HG02588 (cell line): ENCODE measurements around the gene HRH1.
"Not testable (repeated sequence)": the region's sequence is repeated elsewhere in the genome, so short reads cannot be mapped to it uniquely, and the experiment has no call there.

Experiments
- ATAC-seq: cut with Tn5 transposase; IDR thresholded peaks from one replicate; pipeline ENCODE4 v1.9.1; 2021; ENCODE audit warnings: mild to moderate bottlenecking, moderate library complexity; ENCODE audit not compliant: unreplicated experiment

Gene HRH1

DNA sequence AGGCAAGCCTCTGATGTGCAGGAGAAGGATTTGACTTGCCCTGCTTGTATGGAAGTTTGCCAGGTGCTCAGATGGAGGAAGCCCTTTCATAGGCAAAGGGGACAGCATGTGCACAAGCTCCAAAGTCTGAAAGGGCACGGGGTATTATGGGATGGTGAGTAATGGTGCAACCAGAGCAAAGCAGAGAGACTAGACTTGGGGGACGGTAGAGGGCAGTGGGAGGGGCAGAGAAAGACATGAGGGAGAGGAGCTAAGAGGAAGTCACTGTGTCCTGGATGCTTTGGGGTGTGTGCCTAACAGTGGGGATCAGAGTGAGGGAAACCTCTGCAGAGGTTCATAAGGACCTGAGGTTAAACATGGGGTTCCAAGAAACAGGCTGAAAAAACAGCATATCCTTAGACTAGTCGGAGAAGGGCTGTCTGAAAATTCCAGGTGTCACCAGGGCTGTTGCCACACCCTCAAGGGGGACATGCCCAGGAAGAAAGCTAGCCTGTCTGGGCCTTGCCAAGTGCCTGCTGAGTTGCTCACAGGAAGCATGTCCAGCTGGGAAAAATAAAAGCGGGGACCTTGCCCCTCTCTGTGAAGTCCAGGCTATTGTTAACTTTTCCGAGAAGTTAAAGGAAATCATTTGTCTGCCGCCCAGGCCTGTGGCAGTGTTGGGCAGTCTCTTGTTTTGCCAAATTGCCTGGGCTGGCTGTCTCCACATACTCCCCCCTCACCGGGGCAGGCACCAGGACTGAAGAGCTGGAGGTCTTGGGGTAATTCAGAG is 47.1 kb downstream of the HRH1 start:
- ATAC-seq = no peak

DNA sequence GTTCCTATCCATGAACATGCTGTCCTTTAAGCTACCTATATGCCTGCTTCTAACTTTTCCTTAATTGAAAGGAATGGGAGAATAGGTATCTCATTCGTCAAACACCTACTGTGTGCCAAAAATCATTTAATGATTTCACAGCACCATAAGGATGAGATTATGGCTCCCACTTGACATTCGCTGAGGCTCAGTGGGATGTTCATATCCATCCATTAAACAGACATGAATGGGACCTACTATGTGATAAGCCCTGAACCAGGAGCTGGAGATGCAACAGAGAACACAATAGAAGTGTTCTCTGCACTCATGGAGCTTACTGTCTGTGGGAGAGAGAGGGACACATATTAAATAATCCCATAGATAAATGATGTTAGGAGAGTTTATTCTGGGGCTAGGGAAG is 49.7 kb downstream of the HRH1 start:
- no peak for ATAC-seq

DNA sequence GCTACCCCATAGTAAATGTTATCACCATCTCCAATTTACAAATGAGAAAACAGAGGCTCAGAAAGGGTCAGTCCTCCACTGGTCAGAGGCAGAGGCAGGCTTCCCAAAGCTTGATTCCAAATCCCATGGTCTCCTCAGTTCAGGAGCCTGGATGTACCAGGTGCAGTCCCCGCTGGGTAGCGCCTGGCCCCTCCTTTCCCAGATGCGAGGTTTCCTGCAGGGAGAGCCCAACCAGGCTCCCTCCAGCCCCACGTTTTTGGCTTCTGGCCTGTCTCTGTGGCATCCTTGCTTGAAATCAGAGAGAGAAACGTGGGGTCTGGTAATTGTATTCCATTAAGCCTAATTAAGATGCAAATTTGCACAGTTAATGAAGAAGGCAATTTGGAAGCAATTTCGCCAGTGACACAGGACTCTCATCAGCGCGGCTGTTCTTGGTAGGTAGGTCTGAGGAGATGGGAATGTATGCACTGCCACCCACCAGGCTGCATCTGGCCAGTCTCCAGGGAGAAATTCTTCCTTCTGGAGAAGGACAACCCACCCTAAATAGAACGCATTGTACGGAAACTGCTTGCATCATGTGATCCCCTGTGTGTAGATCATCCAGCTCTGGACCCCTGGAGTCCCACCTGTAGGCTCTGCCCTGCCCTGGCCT is 50.5 kb downstream of the HRH1 start:
- no peak for ATAC-seq

DNA sequence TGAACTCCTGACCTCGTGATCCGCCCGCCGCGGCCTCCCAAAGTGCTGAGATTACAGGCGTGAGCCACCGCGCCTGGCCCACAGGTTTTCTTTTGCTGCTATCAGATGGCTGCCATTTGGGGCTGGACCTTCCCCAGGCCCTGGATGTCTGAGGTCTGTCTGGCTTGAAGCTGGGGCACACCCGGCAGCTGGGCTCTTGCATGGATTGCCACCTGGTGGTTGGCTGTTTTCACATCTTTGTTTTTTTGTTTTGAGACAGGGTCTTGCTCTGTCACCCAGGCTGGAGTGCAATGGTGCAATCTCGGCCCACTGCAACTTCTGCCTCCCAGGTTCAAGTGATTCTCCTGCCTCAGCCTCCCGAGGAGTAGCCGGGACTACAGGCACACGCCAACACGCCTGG is 51.6 kb downstream of the HRH1 start:
- ATAC-seq = not testable (repeated sequence)

DNA sequence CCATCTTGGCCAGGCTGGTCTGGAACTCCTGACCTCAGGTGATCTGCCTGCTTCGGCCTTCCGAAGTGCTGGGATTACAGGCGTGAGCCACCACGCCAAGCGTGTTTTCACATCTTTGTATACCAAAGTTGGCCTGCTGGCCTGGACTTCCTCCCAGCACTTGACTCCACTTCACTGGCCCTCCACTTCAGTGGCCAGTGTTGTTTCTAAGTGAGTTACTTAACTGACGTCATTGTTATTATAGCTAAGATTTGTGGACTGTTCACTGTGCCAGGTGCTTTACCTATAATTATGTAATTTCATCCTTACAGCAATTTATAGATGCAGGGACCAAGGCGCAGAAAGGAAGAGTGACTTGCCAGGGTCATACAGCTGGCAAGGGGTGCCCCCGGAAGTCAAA is 52.0 kb downstream of the HRH1 start:
- no peak for ATAC-seq

DNA sequence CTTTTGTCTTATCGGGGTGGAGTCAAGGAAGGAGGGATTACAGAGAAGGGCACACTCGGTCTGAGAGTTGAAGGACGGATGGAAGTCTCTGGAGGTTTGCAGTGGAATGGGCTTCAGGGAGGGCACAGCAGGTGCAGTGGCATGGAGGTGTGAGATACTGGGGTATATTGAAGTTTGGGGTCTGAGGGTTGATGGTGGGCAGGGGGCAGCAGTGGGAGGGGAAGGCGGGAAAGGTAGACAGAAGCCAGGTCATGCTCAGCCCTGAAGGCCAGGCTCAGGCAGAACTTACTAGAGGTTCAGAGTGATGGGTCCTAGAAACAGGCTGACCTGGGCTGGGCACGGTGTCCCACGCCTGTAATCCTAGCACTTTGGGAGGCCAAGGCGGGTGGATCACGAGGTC is 52.7 kb downstream of the HRH1 start:
- no peak for ATAC-seq

DNA sequence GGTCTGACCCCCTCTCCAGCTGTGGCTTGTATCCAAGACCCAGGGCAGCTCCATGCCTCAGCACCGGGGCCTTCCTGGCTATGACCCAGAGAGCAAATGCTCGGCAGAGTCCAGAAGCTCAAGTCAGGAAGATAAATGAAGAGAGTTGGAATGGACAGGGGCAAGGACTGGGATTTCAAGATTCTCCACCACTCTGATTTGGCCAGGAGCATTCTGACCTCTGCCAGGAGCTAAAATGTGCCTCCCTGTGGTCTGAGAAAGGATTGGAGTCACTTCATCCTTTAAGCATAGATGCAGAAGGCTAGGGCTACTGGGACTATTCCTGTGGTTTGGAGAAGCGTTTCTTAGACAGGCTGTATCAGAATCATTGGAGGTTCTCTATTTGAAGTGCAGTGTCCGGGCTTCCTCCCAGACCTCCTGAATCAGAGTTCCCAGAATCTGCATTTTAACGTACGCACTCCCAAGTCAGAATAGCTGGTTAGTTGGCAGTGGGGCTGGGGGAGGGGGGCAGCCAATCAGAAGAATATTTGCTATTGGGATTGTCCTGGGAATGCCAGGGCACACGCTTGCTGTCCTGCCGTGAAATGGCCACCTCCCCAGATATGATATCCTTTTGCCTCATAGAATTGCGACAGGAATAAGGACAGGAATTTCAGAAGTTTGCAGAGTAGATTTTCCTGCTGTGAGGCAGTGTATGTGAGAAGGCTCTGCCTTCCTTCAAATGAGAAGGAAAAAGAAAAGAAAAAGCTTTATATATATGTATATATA is 57.4 kb downstream of the HRH1 start:
- no peak for ATAC-seq

DNA sequence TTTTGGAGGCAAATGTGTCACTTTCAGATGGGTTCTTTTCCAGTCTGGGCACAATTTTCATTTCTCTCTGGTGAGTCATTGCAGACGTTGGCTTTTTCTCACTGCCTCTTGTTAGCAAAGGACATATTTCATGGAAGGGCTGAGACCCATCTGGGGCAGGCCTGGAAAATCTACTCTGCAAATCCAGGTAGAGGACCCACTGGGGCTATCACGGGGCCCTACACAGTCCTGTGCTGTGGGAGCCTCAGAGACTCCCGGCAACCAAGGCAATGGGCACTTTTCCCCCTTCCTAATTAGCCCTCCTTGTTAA is 58.0 kb downstream of the HRH1 start:
- no peak for ATAC-seq

DNA sequence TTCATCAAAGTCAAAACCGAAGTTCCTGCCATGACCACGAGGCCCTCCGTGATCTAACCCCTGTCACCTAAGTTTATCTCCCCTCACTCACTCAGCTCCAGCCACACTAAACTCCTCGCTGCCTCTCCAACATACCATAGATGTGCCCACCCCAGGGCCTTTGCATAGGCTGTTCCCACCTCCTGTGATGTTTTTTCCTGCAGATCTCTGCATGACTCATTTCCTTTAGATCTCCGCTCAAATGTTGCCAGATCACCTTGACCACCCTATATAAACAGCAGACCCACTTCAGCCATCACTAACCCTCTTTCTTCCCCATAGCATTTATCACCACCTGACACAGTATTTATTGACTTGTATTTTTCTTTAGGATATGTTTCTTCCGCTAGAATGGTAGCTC is 58.5 kb downstream of the HRH1 start:
- no peak for ATAC-seq

DNA sequence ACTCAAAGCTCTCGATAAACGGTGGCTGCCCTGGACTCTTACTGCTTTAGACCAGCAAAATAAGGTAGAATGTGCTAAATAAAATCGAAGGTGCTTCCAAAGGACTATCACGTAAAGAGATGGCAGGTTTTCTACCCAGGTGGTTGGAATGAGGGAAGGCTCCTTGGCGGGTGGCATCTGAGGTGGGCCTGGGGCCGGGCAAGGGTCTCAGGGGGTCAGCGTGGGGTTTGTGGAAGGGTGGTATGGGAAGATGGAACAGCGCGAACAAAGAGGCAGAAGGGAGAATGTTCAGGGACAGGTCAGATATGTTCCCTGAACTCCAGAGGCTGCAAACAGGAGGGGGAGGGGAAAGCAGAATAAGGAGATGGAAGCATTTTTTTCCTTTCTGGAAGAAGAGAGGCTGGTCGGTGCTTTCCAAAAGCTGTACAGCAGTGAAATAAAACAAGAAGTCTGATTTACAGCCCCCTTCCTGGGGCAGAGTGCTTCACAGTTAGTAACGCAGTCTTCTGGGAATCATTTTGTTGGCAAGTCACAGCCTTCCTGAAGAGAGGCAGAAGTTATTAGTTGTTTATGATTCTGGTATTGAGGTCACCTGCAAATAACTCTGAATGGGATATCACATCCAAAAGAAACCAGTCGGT is 59.6 kb downstream of the HRH1 start:
- no peak for ATAC-seq

DNA sequence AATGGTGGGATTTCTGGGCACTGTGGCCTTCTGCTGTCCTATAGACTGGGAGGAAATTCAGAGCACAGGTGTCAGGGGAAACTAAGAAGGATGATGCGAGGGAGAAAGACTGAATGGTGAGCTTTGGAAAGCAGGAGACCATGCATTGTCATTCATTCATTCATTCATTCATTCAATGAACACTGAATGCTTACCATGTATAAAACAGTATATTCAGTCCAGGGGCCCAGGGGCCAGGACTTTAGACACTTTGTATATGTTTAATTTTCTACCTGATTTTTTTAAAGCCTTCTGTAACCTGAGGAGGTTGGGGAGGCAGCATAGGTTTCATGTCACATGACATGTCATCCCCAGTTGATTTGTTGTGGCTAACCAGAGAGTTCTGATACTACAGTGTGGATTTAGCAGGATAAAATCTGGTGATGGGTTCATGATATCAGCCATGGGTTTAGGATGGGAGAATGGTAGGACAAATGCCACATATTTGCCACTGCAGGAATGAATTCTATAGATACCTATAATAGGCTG is 60.2 kb downstream of the HRH1 start:
- no peak for ATAC-seq

DNA sequence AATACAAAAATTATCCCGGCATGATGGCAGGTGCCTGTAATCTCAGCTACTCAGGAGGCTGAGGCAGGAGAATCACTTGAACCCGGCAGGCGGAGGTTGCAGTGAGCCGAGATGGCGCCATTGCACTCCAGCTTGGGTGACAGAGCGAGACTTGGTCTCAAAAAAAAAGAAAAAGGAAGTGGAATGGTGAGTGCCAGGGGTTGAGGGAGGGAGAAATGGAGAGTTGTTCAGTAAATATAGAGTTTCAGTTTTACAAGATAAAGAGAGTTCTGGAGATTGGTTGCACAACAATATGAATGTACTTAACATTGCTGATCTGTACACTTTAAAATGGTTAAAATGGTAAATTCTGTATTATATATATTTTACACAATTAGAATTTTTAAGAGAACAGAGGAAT is 63.1 kb downstream of the HRH1 start:
- ATAC-seq = not testable (repeated sequence)

DNA sequence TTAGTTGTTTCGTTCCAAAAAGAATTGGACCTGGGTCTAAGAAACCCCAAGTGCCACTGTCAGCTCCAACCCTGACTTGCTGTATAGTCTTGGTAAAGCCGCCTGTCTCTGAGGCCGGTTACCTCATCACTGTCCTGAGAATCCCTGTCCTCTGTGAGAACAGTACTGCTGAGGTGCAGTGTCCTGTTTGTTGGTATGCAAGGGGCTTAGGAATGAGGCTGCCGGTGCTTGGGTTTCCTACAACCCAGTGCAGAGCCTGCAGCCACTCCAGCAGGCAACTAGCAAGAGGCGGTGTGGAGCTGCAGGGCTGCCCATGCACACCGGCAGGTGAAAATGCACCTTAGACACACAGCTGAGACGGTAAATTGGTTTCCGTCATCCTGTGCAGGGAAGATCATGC is 65.9 kb downstream of the HRH1 start:
- no peak for ATAC-seq

DNA sequence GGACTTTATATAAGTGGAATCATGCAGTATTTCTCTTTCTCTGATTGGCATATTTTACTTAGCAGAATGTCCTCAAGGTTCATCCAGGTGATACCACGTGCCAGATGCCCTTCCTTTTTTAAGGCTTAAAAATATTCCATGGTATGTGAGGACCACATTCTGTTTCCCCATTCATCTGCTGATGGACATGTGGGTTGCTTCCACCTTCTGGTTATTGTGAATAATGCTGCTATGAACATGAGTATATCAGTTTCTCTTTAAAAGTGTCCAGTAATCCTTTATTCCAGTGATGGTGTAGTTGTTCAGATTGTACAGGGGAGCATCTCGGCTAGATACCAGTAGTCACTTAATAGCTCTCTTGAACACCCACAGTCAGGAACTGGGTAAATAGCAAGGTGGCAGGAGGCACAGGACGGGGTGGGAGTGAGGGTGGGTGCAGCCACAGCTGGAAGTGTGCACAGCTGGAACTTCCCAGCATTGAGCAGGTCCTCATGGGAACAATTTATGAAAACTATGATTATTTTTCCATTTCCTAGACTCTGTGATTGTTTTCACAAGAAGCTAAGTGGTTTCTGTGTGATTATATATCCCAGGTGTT is 67.6 kb downstream of the HRH1 start:
- no peak for ATAC-seq

DNA sequence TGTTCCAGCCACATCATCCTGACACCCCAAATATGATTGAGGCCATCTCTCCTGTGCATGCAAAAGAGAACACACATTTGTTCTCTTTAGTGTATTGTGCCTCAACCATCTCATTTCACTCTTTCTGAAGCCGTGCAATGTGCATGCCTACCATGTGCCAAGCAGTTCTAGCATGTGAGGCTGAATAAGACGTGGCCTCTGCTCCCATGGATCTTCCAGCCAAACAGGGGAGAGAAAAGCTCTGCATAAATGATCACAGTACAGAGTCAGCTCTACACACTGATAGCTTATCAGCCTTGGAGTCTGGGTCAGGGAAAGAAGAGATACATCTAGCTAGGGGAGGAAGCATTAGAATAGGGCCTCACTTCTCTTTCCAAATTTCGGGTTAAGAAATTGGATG is 69.7 kb downstream of the HRH1 start:
- no peak for ATAC-seq

DNA sequence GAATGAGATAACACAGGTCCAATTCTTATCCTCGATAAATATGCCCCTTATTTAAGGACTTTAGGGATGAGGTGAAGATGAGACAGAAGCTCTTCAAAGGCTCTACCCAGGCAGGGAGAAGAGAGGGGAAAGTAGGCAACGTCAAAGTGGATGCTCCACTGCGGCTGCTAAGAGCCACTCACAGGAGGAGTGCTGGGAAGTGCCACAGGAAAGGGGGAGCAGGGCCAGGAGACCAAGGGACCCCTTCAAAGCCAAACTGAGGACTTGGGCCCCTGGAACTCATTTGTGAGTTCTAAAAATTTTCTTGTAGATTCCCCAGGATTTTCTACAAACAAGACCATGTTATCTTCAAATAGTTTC is 70.6 kb downstream of the HRH1 start:
- no peak for ATAC-seq

DNA sequence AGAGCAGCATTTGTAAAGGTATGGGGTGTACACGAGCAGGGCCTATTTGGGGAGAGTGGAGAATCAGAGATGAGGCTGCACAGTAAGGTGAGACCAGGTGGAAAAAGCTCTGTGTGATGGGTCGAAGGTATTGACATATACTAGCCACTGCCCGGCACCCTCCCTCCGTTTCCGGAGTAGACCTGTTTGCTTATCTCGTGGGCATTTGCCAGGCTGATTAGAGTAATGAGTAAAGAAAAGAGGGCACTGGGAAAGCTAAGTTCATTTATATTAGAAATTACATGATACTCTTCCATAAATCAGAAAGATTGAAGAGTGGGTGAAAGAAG is 71.7 kb downstream of the HRH1 start:
- no peak for ATAC-seq

DNA sequence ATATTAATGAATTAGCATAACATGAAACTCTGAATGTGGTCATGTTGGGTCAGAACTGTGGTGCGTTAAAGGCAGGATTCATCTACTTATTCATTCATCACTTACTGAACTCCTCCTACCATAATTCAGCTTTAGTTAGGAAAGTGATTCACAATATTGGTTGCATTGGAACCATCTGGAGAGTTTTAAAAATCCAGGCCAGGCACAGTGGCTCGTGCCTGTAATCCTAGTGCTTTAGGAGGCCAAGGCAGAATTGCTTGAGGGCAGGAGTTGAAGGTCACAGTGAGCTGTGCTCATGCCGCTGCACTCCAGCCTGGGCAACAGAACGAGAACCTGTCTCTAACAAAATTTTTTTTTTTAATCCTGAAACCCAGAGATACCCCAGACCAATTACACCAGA is 73.7 kb downstream of the HRH1 start:
- no peak for ATAC-seq

DNA sequence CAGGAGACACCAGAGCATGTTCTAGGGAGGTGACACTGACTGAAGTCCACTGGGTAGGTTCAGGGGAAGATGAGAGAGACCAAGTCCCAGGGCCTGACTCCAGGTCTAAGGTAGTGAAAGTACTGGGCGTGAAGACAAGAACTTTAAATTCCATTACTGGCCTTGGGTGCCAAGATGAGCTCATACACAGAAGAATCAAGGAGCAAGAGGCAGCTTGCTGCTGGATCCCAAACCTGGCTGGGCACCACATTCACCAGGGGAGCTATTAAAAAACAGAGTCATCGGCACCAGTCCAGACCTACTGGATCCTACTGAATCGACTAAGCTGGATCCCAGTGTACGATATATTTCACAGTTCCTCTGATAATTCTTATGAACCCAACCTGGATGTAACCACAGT is 75.8 kb downstream of the HRH1 start:
- no peak for ATAC-seq

DNA sequence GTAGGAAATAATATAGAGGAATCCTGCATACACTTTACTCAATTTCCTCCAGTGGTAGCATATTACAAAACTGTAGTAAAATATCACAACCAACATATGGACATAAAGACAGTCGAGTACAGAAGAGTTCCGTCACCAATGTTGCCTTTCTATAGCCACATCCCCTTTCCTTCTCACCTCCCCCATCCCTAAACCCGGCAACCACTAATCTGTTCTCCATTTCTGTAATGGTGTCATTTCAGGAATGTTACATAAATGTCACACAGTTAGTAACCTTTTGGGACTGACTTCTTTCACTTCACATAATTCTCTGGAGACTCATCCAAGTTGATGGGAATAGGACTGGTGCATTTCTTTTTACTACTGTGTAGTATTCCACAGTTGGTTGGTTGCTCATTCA is 76.5 kb downstream of the HRH1 start:
- no peak for ATAC-seq

DNA sequence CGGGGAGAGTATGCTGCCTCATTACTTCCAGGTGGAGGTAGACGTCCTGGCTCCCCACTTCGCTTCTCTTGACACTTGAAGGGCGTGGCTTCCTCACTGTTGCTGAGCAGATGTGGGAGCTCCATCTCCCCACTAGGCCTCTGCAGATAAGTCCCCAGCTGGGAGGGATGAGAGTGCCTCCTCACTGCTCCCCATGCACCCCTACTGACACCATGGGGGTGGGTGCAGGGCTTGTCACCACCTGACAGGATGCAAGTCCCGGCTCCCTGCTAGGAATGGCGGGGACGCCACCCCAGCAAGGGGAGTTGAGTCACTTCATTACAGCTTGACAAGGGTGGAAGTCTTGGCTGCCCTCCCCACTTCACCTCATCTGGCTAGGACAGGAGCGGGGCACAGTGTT is 81.1 kb downstream of the HRH1 start:
- ATAC-seq = no peak
